Esophagus squamous epithelium (tissue), 5 donors: ENCODE data around the gene SLC6A2. TPM values are rescaled to one million over a fixed set of nuclear protein-coding genes. Genes with fewer than 3 reads are reported as not detected.
A peak's percentile ranks its signal among the peaks of the same experiment; 100 is the strongest.
"Not testable (repeated sequence)": the region's sequence is repeated elsewhere in the genome, so short reads cannot be mapped to it uniquely, and the experiment has no call there.

Experiments used
- DNase-seq: peaks from one replicate; lab custom pipeline; 2025; lab: John Stamatoyannopoulos, UW
- H3K27ac ChIP-seq, 4 donors: fragments of 200-600 bp; sonication (generic); one replicate each; pipeline ENCODE4 v1.5.1; 2016 to 2019; ENCODE audit warnings: mild to moderate bottlenecking in 1 of 4
- H3K27me3 ChIP-seq, 4 donors: fragments of 200-600 bp; sonication (generic); 1 replicate in 3 of 4; 2 replicates in 1 of 4; pipeline versions ENCODE4 v1.5.1 to v1.6.0; 2017 to 2021; ENCODE audit warnings: antibody characterized with exemption in 1 of 4
- H3K36me3 ChIP-seq, 3 donors: fragments of 200-600 bp; sonication (generic); one replicate each; pipeline ENCODE4 v1.5.1; 2016 to 2019
- H3K4me1 ChIP-seq, 3 donors: fragments of 200-600 bp; sonication (generic); one replicate each; pipeline ENCODE4 v1.5.1; 2017 to 2019
- H3K4me3 ChIP-seq, 4 donors: fragments of 200-600 bp; sonication (generic); 1 replicate in 3 of 4; 2 replicates in 1 of 4; pipeline ENCODE4 v1.5.1; 2016 to 2019; ENCODE audit warnings: mild to moderate bottlenecking in 2 of 4, moderate library complexity in 1 of 4
- H3K9me3 ChIP-seq, 3 donors: fragments of 200-600 bp; sonication (generic); one replicate each; pipeline ENCODE4 v1.5.1; 2016 to 2019
- POLR2A ChIP-seq, 4 donors: fragments of 450-650 bp; IDR thresholded peaks; one replicate each; pipeline ENCODE4 v1.6.1; 2017; ENCODE audit warnings: antibody characterized with exemption in 4 of 4, mild to moderate bottlenecking in 4 of 4, moderate library complexity in 3 of 4
- WGBS, 2 donors: methylation state at CpG; one replicate each; pipeline ENCODE4 v1.1.5; 2018; 5-methylcytosine and 5-hydroxymethylcytosine counted together
- intact Hi-C: fragments of 100-400 bp; cut with DNase I; formaldehyde crosslinking; loops from one replicate; pipeline ENCODE4 v1.15.0; 2022
- total RNA-seq, 4 donors: library from RNA; depleted of rRNA; stranded (reverse); fragments of >200 nt; gene quantifications; one replicate each; pipeline ENCODE4 v1.1.0, GENCODE V29; 2016
- TF ChIP-seq, protein P1 (sequence below), 6 experiments: fragments of 450-650 bp in 4 of 6; fragments of 200-600 bp in 2 of 6; sonication (generic) in 2 of 6; IDR thresholded peaks; one replicate each; pipeline ENCODE4 v1.5.1; 2016 to 2019; ENCODE audit warnings: antibody characterized with exemption in 6 of 6, mild to moderate bottlenecking in 4 of 6, moderate library complexity in 4 of 6
- donor health status: DM: yes; HTN: yes; CAD: no.

Gene SLC6A2
- total RNA-seq, 4 donors from 2014 or later: 0.18 to 0.76 TPM; not detected in 2

DNA sequence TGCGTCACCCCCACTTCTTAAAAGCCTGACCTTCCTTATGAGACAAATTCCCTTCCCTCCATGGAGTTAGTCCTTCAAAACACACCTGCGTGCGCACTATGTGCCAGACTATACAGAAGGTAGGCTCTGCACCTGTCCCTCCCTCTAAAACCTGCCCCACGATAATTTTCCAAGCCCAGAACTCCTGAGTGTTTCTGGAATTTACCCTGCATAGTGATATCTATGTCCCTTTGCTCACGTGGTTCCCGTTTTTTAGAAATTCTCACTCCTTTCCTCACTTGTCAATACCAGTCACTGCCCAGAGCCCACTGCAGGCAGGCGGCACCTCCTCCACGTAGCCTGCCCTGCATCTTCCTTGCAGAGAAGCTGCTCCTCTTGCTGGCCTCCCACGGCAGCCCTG, 82.2 kb downstream of the SLC6A2 start:
- Histone ChIP-seq H3K36me3 (no peaks in the 10 kb centered on the region), H3K4me1 (no peaks in the 10 kb centered on the region), H3K9me3 (no peaks in the 10 kb centered on the region), H3K27me3 (peaks cover 0 to 49% (median 0%) of the 10 kb centered on the region in 4 donors), H3K4me3 (no peak overlapping the region), H3K27ac (peak overlapping the region in 1 of 4 donors; percentile 76)
- intact Hi-C loops: no loop called here
- DNase-seq: no peak
- TF ChIP-seq POLR2A (IDR thresholded peaks at IDR 0.05): no peak
- TF ChIP-seq, protein P1, sequence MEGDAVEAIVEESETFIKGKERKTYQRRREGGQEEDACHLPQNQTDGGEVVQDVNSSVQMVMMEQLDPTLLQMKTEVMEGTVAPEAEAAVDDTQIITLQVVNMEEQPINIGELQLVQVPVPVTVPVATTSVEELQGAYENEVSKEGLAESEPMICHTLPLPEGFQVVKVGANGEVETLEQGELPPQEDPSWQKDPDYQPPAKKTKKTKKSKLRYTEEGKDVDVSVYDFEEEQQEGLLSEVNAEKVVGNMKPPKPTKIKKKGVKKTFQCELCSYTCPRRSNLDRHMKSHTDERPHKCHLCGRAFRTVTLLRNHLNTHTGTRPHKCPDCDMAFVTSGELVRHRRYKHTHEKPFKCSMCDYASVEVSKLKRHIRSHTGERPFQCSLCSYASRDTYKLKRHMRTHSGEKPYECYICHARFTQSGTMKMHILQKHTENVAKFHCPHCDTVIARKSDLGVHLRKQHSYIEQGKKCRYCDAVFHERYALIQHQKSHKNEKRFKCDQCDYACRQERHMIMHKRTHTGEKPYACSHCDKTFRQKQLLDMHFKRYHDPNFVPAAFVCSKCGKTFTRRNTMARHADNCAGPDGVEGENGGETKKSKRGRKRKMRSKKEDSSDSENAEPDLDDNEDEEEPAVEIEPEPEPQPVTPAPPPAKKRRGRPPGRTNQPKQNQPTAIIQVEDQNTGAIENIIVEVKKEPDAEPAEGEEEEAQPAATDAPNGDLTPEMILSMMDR (IDR thresholded peaks at IDR 0.05): no peak
- WGBS, 2 donors: 81 to 83% methylated on average over 9 of the region's 9 CpGs

DNA sequence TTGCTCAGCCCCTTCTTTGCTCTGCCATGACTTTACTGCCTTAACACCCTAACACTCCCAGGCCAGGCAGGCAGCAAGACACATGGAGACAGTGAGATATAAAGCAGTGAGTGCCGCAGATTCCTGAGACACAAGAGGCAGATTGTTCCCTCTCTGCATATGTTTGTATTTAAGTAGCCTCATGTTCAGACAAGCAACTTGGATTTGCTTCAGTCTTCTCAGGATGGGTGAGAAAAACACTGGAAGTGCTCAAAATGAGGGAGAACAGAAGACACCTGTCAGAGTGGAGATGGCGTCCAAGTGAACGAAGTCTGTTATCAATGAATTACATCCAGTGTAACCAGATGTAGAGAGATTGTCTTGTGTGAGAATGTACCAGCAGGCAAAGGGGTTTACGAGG, 90.3 kb downstream of the SLC6A2 start:
- Histone ChIP-seq H3K36me3 (no peaks in the 10 kb centered on the region), H3K4me1 (no peaks in the 10 kb centered on the region), H3K4me3 (no peak overlapping the region), H3K27ac (no peak overlapping the region), H3K27me3 (peaks cover 0 to 52% (median 0%) of the 10 kb centered on the region in 4 donors), H3K9me3 (no peaks in the 10 kb centered on the region)
- TF ChIP-seq, protein P1 (IDR thresholded peaks at IDR 0.05): no peak
- no peak for TF ChIP-seq POLR2A (IDR thresholded peaks at IDR 0.05)
- intact Hi-C loops: no loop called here
- DNase-seq: no peak
- 29 to 40% methylated on average over 4 of the region's 4 CpGs for WGBS, 2 donors

DNA sequence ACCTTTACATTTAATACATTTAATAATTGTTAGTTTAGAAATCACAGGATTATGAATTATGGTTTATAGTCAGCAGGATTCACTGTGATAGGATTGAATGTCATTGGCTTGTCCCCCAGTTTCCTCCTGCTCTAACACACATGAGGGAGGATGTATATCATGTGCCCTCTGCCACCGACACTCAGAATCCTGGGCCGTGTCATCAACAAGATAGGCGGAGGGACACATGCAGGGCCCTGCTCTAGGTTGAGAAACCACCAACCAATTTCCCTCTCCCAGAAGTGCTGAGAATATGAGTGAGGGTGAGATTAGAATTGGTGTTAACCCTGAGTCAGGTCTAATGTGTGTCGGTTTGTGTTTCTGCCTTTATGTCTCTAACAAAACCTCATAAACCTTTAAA, 92.0 kb downstream of the SLC6A2 start:
- intact Hi-C loops: no loop called here
- H3K27me3 ChIP-seq: peaks cover 0 to 42% (median 0%) of the 10 kb centered on the region in 4 donors
- DNase-seq: no peak
- H3K27ac ChIP-seq: no peak overlapping the region
- H3K9me3 ChIP-seq: peaks cover 0 to 6% (median 0%) of the 10 kb centered on the region in 3 donors
- WGBS, 2 donors: 76 to 80% methylated on average over 4 of the region's 4 CpGs
- TF ChIP-seq POLR2A (IDR thresholded peaks at IDR 0.05): no peak
- TF ChIP-seq, protein P1 (IDR thresholded peaks at IDR 0.05): no peak
- H3K4me1 ChIP-seq: no peaks in the 10 kb centered on the region
- no peak overlapping the region for H3K4me3 ChIP-seq
- H3K36me3 ChIP-seq: no peaks in the 10 kb centered on the region

DNA sequence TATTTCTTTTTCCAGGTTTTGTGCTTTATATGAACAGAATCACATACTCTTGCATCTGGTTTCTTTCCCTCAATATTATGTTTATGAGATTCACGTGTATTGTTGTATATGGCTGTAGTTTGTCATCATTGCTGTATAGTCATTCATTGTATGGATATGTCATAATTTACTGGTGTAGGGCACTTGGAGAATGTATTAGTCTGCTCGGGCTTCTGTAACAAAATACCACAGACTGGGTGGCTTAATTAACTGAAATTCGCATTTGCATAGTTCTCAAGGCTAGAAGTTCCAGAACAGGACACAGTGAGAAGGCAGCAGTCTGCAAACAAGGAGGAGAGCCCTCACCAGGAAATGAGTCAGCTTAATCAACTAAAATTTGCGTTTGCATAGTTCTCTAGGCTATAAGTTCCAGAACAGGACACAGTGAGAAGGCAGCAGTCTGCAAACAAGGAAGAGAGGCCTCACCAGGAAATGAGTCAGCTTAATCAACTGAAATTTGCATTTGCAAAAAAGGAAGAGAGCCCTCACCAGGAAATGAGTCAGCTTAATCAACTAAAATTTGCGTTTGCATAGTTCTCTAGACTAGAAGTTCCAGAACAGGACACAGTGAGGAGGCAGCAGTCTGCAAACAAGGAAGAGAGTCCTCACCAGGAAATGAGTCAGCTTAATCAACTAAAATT, 96.8 kb downstream of the SLC6A2 start:
- H3K4me1 ChIP-seq, H3K27me3 ChIP-seq, H3K4me3 ChIP-seq, DNase-seq, H3K36me3 ChIP-seq, intact Hi-C loops: not testable (repeated sequence)
- 43 to 50% methylated on average over 4 to 5 of the region's 5 CpGs for WGBS, 2 donors
- Histone ChIP-seq H3K9me3 (peaks cover 0 to 12% (median 5%) of the 10 kb centered on the region in 3 donors), H3K27ac (peak overlapping the region in 1 of 4 donors; percentile 65)

DNA sequence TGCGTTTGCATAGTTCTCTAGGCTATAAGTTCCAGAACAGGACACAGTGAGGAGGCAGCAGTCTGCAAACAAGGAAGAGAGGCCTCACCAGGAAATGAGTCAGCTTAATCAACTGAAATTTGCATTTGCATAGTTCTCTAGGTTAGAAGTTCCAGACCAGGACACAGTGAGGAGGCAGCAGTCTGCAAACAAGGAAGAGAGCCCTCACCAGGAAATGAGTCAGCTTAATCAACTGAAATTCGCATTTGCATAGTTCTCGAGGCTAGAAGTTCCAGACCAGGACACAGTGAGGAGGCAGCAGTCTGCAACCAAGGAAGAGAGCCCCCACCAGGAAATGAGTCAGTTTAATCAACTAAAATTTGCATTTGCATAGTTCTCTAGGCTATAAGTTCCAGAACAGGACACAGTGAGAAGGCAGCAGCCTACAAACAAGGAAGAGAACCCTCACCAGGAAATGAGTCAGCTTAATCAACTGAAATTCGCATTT, 97.4 kb downstream of the SLC6A2 start:
- DNase-seq, H3K4me1 ChIP-seq, H3K4me3 ChIP-seq, H3K36me3 ChIP-seq, intact Hi-C loops, H3K27me3 ChIP-seq: not testable (repeated sequence)
- 21 to 27% methylated on average over 4 of the region's 4 CpGs for WGBS, 2 donors
- peaks cover 0 to 12% (median 5%) of the 10 kb centered on the region in 3 donors for H3K9me3 ChIP-seq
- peak overlapping the region in 3 of 4 donors; percentile 17 to 65 (median 51) for H3K27ac ChIP-seq

Other genes starting within 250 kb of the SLC6A2 start
- gene MMP2, start 176.8 kb upstream of the SLC6A2 start, total RNA-seq: 100 to 1,000 TPM in 2 of 4 donors, 10 to 100 TPM in 1, 1 to 10 TPM in 1; 4.5 to 210 (median 92.7) TPM
- gene LPCAT2, start 146.9 kb upstream of the SLC6A2 start, total RNA-seq: 10 to 100 TPM; 10.0 to 21.7 (median 16.9) TPM
- 100 to 1,000 TPM in 1 of 4 donors, 10 to 100 TPM in 3; 58.8 to 145 (median 74.0) TPM for gene CAPNS2, start 89.3 kb upstream of the SLC6A2 start, total RNA-seq
- 100 to 1,000 TPM in 1 of 4 donors, 10 to 100 TPM in 1, 1 to 10 TPM in 1, under 1 TPM in 1; 0.88 to 181 (median 6.7) TPM for gene CES1, start 177.1 kb downstream of the SLC6A2 start, total RNA-seq
- gene CES5A, start 219.4 kb downstream of the SLC6A2 start, total RNA-seq: not detected